ENCODE measurements around the gene ASTN2.

Gene ASTN2

DNA sequence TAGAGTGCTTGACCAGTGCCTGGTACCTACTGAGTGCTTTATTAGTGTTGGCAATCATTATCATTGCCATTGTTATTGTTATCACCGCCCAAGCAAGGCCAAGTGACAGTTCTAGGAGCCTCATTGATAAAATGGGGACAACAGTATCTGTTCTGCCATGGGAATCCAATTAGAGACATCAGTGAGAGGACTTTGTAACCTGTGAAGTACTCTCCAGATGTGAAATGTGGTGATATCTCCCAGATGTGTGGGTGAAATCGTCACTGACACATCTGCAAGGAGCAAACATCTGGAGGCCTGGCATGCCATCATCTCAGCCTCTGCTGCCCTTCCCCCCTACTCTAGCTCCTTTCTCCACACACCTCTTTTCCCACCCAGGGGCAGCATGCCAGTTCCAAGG is 1000.5 kb downstream of the ASTN2 start:
- DNase-seq, result no peak
- Mint-ChIP-seq H3K36me3 (ENCODE audit: insufficient read depth) (no peaks in the 10 kb centered on the region), H3K27me3 (no peaks in the 10 kb centered on the region), H3K4me1 (ENCODE audit: low read depth in 2 of 2) (no peaks in the 10 kb centered on the region), H3K4me3 (no peak overlapping the region), H3K27ac (no peak overlapping the region), H3K9me3 (no peaks in the 10 kb centered on the region)
- no peak for ATAC-seq (replicated peaks)

DNA sequence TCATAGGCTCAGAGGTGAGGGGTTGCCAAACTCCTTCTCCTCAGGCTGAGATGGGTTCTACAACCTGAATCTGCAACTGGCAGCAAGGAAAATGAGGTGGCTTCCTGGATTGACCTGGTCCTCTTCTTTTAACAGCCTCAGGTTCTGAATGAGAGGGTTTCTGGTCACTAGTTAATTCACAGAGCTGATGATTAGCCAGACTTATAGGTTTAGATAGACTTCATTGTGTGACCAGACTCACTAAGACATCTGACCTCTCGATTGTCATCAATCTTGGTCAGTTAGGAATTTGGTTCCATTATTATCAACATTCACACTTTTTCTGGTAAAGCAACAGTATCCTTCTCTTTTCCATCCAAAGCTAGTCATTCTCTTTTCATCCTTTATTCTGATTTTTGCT is 1003.4 kb downstream of the ASTN2 start:
- no peak for ATAC-seq (replicated peaks)
- Mint-ChIP-seq H3K4me1 (ENCODE audit: low read depth in 2 of 2) (no peaks in the 10 kb centered on the region), H3K9me3 (no peaks in the 10 kb centered on the region), H3K4me3 (no peak overlapping the region), H3K36me3 (ENCODE audit: insufficient read depth) (no peaks in the 10 kb centered on the region), H3K27me3 (no peaks in the 10 kb centered on the region), H3K27ac (no peak overlapping the region)
- DNase-seq, result no peak

DNA sequence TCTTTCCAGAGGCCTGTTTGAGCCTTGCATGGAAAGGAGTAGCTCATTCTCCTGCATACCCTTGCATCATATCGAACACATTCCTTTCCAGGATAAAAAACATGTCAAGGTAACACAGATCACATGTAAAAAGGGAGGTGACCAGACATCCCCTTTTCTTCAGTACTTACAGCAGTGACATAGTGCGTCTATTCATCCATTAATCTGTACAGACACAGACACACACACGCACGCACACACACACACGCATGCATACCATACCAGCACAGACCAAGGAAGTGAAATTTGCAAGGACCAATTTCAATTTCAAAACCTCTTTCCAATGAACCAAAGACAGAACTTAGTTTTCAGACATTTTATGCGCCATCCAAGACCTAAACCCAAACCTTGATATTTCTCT is 1005.2 kb downstream of the ASTN2 start:
- ATAC-seq (replicated peaks) (no peak), DNase-seq (no peak)
- Mint-ChIP-seq H3K9me3 (no peaks in the 10 kb centered on the region), H3K27ac (no peak overlapping the region), H3K4me1 (ENCODE audit: low read depth in 2 of 2) (no peaks in the 10 kb centered on the region), H3K36me3 (ENCODE audit: insufficient read depth) (no peaks in the 10 kb centered on the region), H3K4me3 (no peak overlapping the region), H3K27me3 (no peaks in the 10 kb centered on the region)

DNA sequence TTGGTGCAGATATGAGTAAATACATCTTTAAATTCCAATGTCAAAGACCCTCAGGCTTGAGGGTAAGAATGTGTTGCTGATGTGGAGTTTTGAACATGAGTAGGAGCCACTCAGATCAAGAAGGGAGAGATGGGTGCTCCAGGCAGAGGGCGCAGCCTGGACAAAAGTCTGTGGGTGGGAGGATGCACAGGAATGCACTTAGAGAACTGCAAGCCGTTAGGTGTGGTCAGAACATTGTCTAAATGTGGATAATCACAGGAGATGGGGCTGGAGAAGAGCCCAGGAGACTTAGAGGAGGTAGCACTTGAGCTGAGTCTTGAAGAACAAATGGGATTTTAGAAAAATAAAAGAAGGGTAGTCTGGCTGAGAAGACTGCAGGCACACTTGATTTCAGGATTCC is 1005.7 kb downstream of the ASTN2 start:
- Mint-ChIP-seq H3K4me1 (ENCODE audit: low read depth in 2 of 2) (no peaks in the 10 kb centered on the region), H3K27ac (no peak overlapping the region), H3K27me3 (no peaks in the 10 kb centered on the region), H3K4me3 (no peak overlapping the region), H3K9me3 (no peaks in the 10 kb centered on the region), H3K36me3 (ENCODE audit: insufficient read depth) (no peaks in the 10 kb centered on the region)
- no peak for DNase-seq
- no peak for ATAC-seq (replicated peaks)

DNA sequence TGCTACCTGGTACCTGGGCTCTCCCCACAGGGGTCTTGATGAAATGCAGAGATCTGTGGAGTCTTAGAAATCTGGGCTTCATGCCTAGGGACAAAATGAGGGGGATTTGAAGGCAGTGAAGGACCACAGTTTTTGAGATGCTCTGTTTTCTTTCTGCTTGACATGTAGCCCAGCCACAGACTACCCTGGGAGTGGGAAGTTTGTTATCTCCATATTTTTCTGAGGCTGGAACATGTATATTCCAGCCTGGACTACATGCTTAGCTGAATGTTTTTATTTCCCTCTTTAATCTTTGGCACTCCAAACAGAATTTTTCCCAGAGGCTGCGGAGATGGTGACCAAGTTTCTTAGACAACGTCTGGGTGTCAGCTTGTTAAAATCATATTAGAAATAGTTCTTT is 1008.4 kb downstream of the ASTN2 start:
- ATAC-seq (replicated peaks) (no peak), DNase-seq (no peak)
- no peak overlapping the region for H3K4me3 Mint-ChIP-seq
- H3K27me3 Mint-ChIP-seq, result no peaks in the 10 kb centered on the region
- H3K9me3 Mint-ChIP-seq, result no peaks in the 10 kb centered on the region
- H3K36me3 Mint-ChIP-seq (ENCODE audit: insufficient read depth), result no peaks in the 10 kb centered on the region
- no peak overlapping the region for H3K27ac Mint-ChIP-seq
- H3K4me1 Mint-ChIP-seq (ENCODE audit: low read depth in 2 of 2), result no peaks in the 10 kb centered on the region

DNA sequence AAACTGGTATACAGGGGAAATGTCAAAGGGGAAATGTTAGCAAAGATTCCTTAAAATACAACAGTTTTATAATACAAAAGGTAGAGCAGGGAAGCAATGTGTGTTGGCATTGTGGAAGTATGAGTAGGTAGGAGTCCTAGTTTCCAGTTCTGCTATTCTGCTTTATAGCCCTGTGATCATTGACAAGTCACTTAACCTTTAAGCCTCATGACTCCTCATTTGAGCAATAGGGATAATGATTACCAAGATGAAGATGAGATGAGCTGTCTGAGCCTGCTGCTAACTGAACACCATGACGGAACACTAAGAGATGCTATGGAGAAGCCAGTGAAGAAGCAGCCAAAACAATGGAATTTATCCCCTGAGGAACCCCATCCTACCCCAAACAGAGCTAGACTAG is 1009.5 kb downstream of the ASTN2 start:
- Mint-ChIP-seq H3K9me3 (no peaks in the 10 kb centered on the region), H3K4me1 (ENCODE audit: low read depth in 2 of 2) (no peaks in the 10 kb centered on the region), H3K27me3 (no peaks in the 10 kb centered on the region), H3K4me3 (no peak overlapping the region), H3K36me3 (ENCODE audit: insufficient read depth) (no peaks in the 10 kb centered on the region), H3K27ac (no peak overlapping the region)
- DNase-seq, result no peak
- no peak for ATAC-seq (replicated peaks)

DNA sequence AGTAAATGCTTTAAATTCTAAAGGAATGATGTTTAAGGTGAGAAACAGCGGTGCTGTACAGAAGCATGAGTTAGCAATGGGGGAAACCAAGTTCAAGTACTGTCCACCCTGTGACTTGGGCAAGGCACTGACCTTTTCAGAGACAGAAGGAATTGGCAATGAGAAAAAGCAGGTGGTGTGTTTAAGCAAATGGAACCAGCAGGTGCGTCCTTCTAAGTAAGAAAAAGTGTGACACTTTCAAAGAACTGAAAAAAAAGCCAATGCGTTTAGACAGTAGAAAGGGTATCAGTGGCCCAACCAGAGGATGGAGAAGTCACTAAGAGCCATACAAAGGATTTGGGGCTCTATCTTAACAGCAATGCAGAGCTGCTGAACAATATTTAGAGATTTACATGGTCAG is 1010.6 kb downstream of the ASTN2 start:
- H3K4me1 Mint-ChIP-seq (ENCODE audit: low read depth in 2 of 2), result no peaks in the 10 kb centered on the region
- H3K27ac Mint-ChIP-seq, result no peak overlapping the region
- DNase-seq (no peak), ATAC-seq (replicated peaks) (no peak)
- H3K4me3 Mint-ChIP-seq, result no peak overlapping the region
- H3K27me3 Mint-ChIP-seq, result no peaks in the 10 kb centered on the region
- H3K9me3 Mint-ChIP-seq, result no peaks in the 10 kb centered on the region
- no peaks in the 10 kb centered on the region for H3K36me3 Mint-ChIP-seq (ENCODE audit: insufficient read depth)

DNA sequence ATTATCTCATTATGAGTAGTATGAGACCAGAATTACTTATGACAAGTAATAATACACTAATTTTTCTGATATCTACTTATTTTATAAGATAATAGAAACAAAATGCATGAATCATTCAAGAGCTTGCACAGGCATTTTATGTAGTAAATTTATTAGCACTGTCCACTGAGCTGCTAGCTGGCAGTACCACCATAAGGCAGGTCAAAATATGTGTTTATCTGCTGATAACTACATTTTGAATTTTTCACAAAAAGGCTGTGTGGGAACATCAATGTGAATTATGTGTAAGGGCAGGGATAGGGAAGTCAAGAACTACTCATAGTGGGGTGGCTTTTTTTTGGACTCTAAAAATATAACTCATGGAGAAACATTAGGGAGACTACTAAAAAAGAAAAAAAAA is 1011.7 kb downstream of the ASTN2 start:
- DNase-seq (no peak), ATAC-seq (replicated peaks) (no peak)
- Mint-ChIP-seq H3K27me3 (no peaks in the 10 kb centered on the region), H3K4me3 (no peak overlapping the region), H3K4me1 (ENCODE audit: low read depth in 2 of 2) (no peaks in the 10 kb centered on the region), H3K27ac (no peak overlapping the region), H3K9me3 (no peaks in the 10 kb centered on the region), H3K36me3 (ENCODE audit: insufficient read depth) (no peaks in the 10 kb centered on the region)

DNA sequence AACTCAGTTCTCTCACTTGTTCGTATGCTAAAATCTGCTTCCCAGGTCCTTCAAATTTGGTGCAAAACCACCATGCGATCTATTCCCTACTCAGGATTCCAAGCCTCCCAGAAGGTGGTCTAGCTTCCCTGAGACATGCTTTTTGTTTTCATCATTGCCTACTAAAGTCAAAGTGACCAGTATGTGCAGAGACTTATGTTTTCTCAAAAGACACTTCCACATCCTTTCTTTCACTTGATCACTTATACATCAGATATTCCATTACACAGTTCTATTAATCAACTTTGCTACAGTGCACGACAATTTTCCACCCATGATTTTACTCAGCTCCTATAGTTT is 1019.2 kb downstream of the ASTN2 start:
- ATAC-seq (replicated peaks) (no peak), DNase-seq (no peak)
- Mint-ChIP-seq H3K27ac (no peak overlapping the region), H3K27me3 (no peaks in the 10 kb centered on the region), H3K9me3 (no peaks in the 10 kb centered on the region), H3K36me3 (ENCODE audit: insufficient read depth) (no peaks in the 10 kb centered on the region), H3K4me1 (ENCODE audit: low read depth in 2 of 2) (no peaks in the 10 kb centered on the region), H3K4me3 (no peak overlapping the region)

DNA sequence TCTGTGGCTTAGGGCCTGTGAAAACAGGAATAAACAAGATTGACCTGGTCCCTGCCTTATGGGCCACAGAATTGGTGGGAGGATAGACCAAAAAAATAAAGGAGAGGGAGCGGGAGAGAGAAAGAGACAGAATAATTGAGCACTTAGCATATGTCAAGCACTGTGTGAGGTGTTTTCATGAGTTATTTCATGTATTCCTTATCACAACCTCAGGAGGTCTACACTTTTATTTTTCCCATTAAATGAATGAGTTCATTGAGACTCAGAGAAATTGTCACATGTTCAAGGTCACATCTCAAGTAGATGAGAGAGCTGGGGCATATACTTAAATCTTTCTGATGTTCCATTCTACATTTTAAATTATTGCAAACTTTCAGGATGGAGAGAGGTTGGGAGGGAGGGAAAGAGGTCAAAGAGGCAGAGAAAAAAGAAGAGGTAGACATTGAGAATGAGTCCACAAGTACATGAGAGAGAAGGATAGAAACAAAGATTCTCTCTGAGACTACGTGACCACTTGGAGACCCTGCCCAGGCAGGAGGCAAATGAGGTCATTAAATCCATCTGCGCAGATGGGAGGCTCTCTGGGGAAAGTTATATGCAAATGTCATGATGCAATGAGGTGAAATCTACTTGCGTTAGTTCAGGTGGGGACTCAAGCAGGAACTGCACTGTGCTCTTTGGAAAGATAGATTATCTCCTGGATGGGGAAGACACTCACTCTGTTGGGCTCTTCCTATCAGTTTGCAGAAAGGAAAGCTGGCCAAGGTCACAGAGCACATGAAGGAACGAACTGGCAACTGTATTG is 1019.8 kb downstream of the ASTN2 start:
- H3K9me3 Mint-ChIP-seq, result no peaks in the 10 kb centered on the region
- no peaks in the 10 kb centered on the region for H3K4me1 Mint-ChIP-seq (ENCODE audit: low read depth in 2 of 2)
- no peak overlapping the region for H3K4me3 Mint-ChIP-seq
- H3K36me3 Mint-ChIP-seq (ENCODE audit: insufficient read depth), result no peaks in the 10 kb centered on the region
- no peak overlapping the region for H3K27ac Mint-ChIP-seq
- ATAC-seq (replicated peaks) (no peak), DNase-seq (no peak)
- H3K27me3 Mint-ChIP-seq, result no peaks in the 10 kb centered on the region

DNA sequence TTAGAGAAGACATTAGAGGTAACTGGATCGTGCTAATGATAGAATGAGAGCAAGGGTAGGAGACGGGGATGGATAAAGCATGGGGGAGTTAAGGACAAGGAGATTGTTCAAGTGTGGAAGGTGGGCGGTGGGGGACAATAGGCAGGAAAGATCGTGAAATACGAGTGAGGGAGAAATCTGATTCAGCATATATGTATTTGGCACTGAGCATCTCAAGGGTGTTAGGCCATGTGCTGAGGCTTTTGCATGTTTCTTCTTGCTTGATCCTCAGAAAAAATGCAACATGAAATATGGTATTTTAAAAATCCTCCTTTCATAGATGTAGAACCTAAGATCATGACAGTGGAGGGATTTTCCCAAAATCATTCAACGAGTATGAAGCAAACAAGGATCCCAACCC is 1020.8 kb downstream of the ASTN2 start:
- Mint-ChIP-seq H3K27ac (no peak overlapping the region), H3K4me1 (ENCODE audit: low read depth in 2 of 2) (no peaks in the 10 kb centered on the region)

DNA sequence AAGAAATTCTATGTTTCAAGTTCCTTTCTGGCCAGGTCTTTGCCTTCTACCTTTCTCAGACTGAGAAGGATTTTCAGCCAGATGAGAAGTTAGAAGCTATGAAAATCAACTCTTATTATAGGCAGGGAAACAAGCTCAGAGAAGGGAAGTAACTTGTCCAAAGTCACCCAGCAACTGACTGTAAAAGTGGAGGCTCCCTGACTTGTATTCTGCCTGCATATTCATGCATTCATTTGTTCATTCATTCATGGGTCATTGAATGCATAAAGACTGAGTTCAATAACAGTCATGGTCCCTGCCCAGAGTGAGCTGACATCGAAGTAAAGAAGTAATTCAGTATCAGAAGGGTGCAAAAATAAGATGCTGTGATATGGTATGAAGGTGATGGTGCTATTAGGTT is 1021.7 kb downstream of the ASTN2 start:
- DNase-seq (no peak), ATAC-seq (replicated peaks) (no peak)
- Mint-ChIP-seq H3K9me3 (no peaks in the 10 kb centered on the region), H3K4me3 (no peak overlapping the region), H3K36me3 (ENCODE audit: insufficient read depth) (no peaks in the 10 kb centered on the region), H3K27me3 (no peaks in the 10 kb centered on the region), H3K27ac (no peak overlapping the region), H3K4me1 (ENCODE audit: low read depth in 2 of 2) (no peaks in the 10 kb centered on the region)

More for the DNA sequence above, 1020.8 kb downstream of the ASTN2 start:
- DNase-seq (no peak), ATAC-seq (replicated peaks) (no peak)
- H3K27me3 Mint-ChIP-seq, result no peaks in the 10 kb centered on the region
- H3K36me3 Mint-ChIP-seq (ENCODE audit: insufficient read depth), result no peaks in the 10 kb centered on the region
- H3K4me3 Mint-ChIP-seq, result no peak overlapping the region
- H3K9me3 Mint-ChIP-seq, result no peaks in the 10 kb centered on the region

DNA sequence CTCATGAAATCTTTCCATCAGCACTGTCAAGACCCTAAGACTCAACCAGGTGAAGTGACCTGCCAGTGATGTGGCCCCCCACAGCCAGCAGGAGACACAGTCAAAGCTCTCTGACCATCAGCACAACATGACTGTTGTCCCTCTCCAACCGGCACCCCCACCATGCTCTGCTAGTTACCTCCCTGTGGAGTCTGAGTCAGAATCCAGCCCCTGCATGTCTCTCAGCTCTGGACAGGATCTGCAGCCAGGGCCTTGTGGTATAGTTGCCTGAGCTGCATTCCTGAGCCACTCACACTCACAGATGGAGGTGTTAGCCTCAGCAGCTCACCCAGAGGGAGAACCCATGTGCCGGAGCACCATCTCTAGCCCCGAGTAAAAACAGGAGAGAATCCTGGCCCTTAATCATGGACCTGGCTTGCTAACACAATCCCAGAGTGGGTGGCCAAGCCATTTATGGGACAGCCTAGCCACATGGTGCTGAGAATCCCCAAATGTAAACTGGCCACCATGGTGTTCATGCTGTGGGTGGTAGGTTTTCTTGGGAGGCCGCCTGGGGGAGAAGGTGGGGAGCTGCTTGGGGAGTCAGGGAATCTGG is 1023.5 kb downstream of the ASTN2 start:
- H3K36me3 Mint-ChIP-seq (ENCODE audit: insufficient read depth), result no peaks in the 10 kb centered on the region
- H3K27ac Mint-ChIP-seq, result no peak overlapping the region
- DNase-seq (no peak), ATAC-seq (replicated peaks) (no peak)
- no peaks in the 10 kb centered on the region for H3K9me3 Mint-ChIP-seq
- no peaks in the 10 kb centered on the region for H3K27me3 Mint-ChIP-seq
- H3K4me1 Mint-ChIP-seq (ENCODE audit: low read depth in 2 of 2), result no peaks in the 10 kb centered on the region
- no peak overlapping the region for H3K4me3 Mint-ChIP-seq

DNA sequence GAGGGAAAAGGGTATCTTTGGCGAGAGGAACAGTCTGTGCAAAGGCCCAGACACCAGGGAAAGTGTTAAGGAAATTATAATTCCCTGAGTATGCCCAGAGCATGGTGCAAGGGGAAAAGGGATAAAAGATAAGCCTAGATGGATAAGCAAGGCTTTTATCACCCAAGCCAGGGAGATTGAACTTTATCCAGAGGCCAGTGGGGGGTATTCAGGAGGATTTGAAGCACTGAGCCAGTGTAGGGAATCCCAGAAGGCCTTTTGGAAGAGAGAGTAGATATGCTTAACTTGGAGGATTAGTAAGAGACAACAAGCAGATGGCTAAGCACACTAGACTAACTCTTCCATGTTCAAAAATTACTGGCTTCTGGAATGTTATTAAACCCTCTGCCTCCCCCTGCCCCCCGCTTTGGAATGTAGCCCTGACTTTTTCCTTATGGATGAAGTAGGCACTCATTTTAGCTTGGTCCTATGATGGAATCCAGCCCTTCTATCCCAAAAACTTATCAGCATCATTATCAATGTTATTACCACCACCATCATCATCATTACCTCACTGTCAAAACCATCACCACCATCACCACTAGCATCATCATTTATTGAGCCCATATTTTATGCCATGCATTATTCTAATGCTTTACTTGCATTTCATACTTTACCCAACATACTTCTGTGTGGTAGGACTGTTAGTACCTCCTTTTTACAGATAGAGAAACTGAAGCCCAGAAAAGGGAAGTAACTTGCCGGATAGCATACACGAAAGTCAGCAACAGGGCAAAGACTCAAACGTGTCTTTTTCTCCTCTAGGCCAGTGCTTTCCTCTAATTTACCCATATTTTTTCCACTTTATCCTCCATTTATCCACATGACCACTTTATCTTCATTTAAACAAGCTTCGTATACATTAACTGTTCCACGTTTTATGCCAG is 1024.3 kb downstream of the ASTN2 start:
- no peaks in the 10 kb centered on the region for H3K27me3 Mint-ChIP-seq
- no peak for DNase-seq
- H3K4me1 Mint-ChIP-seq (ENCODE audit: low read depth in 2 of 2), result no peaks in the 10 kb centered on the region
- no peaks in the 10 kb centered on the region for H3K36me3 Mint-ChIP-seq (ENCODE audit: insufficient read depth)
- H3K27ac Mint-ChIP-seq, result no peak overlapping the region
- ATAC-seq (replicated peaks), result no peak
- no peaks in the 10 kb centered on the region for H3K9me3 Mint-ChIP-seq
- no peak overlapping the region for H3K4me3 Mint-ChIP-seq
